HepG2 (cell line): ENCODE results near the gene NOSIP. TPM values are rescaled to one million over a fixed set of nuclear protein-coding genes. Genes with fewer than 3 reads are reported as not detected.

ENCODE experiments used
- ATAC-seq: fragments of 200-7000 bp; cut with Tn5 transposase; 3 replicates; pipeline ENCODE4 v1.9.1; 2020; ENCODE audit warnings: mild to moderate bottlenecking, moderate library complexity
- BruUV-seq: library from RNA; stranded (reverse); fragments of 400-500 nt; replicated peaks from 2 replicates; lab custom pipeline; 2021; lab: Mats Ljungman, UMichigan
- CTCF ChIA-PET: fragments of 300-600 bp; formaldehyde crosslinking; extraction: SDS; loops from one replicate; lab custom pipeline; 2021; ENCODE audit warnings: low total read pairs, inconsistent platforms, low intra/inter-chr PET ratio; lab: Yijun Ruan, JAX
- POLR2A ChIA-PET: fragments of 350-600 bp; sonication (Branson Sonifier 250); formaldehyde crosslinking; loops from one replicate; lab custom pipeline; 2020; ENCODE audit warnings: antibody characterized with exemption, inconsistent platforms; lab: Yijun Ruan, JAX
- DNase-seq: peaks from one replicate; pipeline ENCODE4 v3.0.0-alpha.2; 2015; ENCODE audit warnings: low spot score
- FAIRE-seq: peaks from 3 replicates; lab custom pipeline; 2011; peaks lifted over from hg19 to GRCh38; lab: Jason Lieb, UNC
- H2AFZ ChIP-seq: one replicate; pipeline ENCODE4 v1.6.1; 2011; ENCODE audit warnings: low read length, inconsistent platforms
- H3K27ac ChIP-seq: fragments of 300-600 bp; 3 replicates; pipeline ENCODE4 v1.8.0; 2011; ENCODE audit warnings: mixed run types, mild to moderate bottlenecking, mixed read lengths, low read length, inconsistent platforms; ENCODE audit not compliant: insufficient read depth; ENCODE audit errors: extremely low read length
- H3K27me3 ChIP-seq, 2 experiments: fragments of 200-600 bp in 1 of 2; 2 replicates in 1 of 2; 3 replicates in 1 of 2; pipeline versions ENCODE4 v1.6.0 to v1.8.0; 2011; ENCODE audit warnings: low read length in 2 of 2, mild to moderate bottlenecking in 2 of 2, moderate library complexity in 2 of 2, inconsistent platforms in 1 of 2; ENCODE audit not compliant: insufficient read depth in 2 of 2, control insufficient read depth in 1 of 2
- H3K36me3 ChIP-seq, 2 experiments: fragments of 200-600 bp in 1 of 2; replicated peaks in 1 of 2; 2 replicates in 1 of 2; 3 replicates in 1 of 2; pipeline versions ENCODE4 v1.5.1 to v1.8.0; 2011; ENCODE audit warnings: low read length in 2 of 2, inconsistent platforms in 1 of 2; ENCODE audit not compliant: insufficient read depth in 2 of 2, control insufficient read depth in 1 of 2
- H3K4me1 ChIP-seq: 2 replicates; pipeline ENCODE4 v1.5.1; 2012; ENCODE audit warnings: low read length, inconsistent platforms; ENCODE audit not compliant: insufficient read depth
- H3K4me2 ChIP-seq: 2 replicates; pipeline ENCODE4 v1.6.0; 2011; ENCODE audit warnings: low read depth, low read length, inconsistent platforms
- H3K4me3 ChIP-seq, 3 experiments: fragments of 200-600 bp in 1 of 3; sonication (generic), shearing (Covaris generic) in 1 of 3; replicated peaks in 1 of 3; 2 replicates each; pipeline ENCODE4 v1.5.1; 2011 to 2016; ENCODE audit warnings: low read length in 3 of 3, inconsistent platforms in 2 of 3, low read depth in 2 of 3, mild to moderate bottlenecking in 2 of 3, control low read depth in 1 of 3, mixed read lengths in 1 of 3; ENCODE audit not compliant: insufficient read depth in 1 of 3
- H3K79me2 ChIP-seq: one replicate; pipeline ENCODE4 v1.6.1; 2011; ENCODE audit warnings: low read length, inconsistent platforms; ENCODE audit not compliant: insufficient read depth
- H3K9ac ChIP-seq: 2 replicates; pipeline ENCODE4 v1.6.0; 2011; ENCODE audit warnings: mild to moderate bottlenecking, low read depth, low read length, inconsistent platforms; ENCODE audit not compliant: insufficient read depth
- H3K9me3 ChIP-seq: 2 replicates; pipeline ENCODE4 v1.5.1; 2012; ENCODE audit warnings: mild to moderate bottlenecking, low read length
- H4K20me1 ChIP-seq: 2 replicates; pipeline ENCODE4 v1.6.0; 2011; ENCODE audit warnings: inconsistent platforms, mild to moderate bottlenecking, low read length, moderate library complexity; ENCODE audit not compliant: insufficient read depth
- ZKSCAN8 ChIP-seq: IDR thresholded peaks from 2 replicates; pipeline ENCODE4 v1.6.1; 2016; ENCODE audit warnings: borderline replicate concordance, missing genetic modification reagents, missing compliant biosample characterization
- ZNF121 ChIP-seq: sonication (generic); formaldehyde crosslinking; IDR thresholded peaks from 2 replicates; pipeline ENCODE4 v1.5.0; 2020; ENCODE audit warnings: mild to moderate bottlenecking, missing genetic modification reagents
- ZNF777 ChIP-seq: sonication (generic); formaldehyde crosslinking; IDR thresholded peaks from 2 replicates; pipeline ENCODE4 v1.4.0; 2020; ENCODE audit warnings: missing genetic modification reagents
- WGBS: methylation state at CpG from one replicate; pipeline ENCODE4 v1.1.6; 2017; ENCODE audit warnings: low lambda C conversion rate; 5-methylcytosine and 5-hydroxymethylcytosine counted together
- in situ Hi-C: cut with HindIII; loops from 2 replicates; pipeline ENCODE4 v1.10.0; 2017; ENCODE audit warnings: low pct_unique_long_range_greater_than_20kb; ENCODE audit not compliant: extremely low pct_ligation_motif_present
- intact Hi-C: fragments of 100-400 bp; cut with micrococcal nuclease; formaldehyde crosslinking; loops from one replicate; pipeline ENCODE4 v1.10.0; 2022; ENCODE audit not compliant: unreplicated experiment
- polyA plus RNA-seq, 8 experiments: library from polyadenylated mRNA; depleted of rRNA in 3 of 8; stranded (reverse) in 7 of 8; unstranded in 1 of 8; fragments of >200 nt; fragmentation: Illumina TruSeq in 4 of 8; extraction: Trizol in 4 of 8; gene quantifications; 2 replicates each; pipeline versions ENCODE4 v1.2.1 to v1.2.3, GENCODE V29; 2011 to 2016; ENCODE audit warnings: low read depth in 4 of 8, missing spikeins in 1 of 8, mixed read lengths in 1 of 8; ENCODE audit not compliant: insufficient read depth in 1 of 8
- total RNA-seq, 5 experiments: library from RNA; depleted of rRNA; stranded (reverse); fragments of >200 nt; fragmentation: Illumina TruSeq; extraction: Trizol; gene quantifications; 2 replicates each; pipeline ENCODE4 v1.2.3, GENCODE V29; 2016; ENCODE audit warnings: low read depth in 1 of 5
- TF ChIP-seq, protein P1 (sequence below): sonication (generic); formaldehyde crosslinking; IDR thresholded peaks from 2 replicates; pipeline ENCODE4 v1.4.0; 2020; ENCODE audit warnings: missing genetic modification reagents

Gene NOSIP
- total and polyA plus RNA-seq, 2 of the 13 experiments (the other 11 are each of a cell fraction or from before 2014, with no cell fraction given) = 54.3 to 78.0 TPM

DNA sequence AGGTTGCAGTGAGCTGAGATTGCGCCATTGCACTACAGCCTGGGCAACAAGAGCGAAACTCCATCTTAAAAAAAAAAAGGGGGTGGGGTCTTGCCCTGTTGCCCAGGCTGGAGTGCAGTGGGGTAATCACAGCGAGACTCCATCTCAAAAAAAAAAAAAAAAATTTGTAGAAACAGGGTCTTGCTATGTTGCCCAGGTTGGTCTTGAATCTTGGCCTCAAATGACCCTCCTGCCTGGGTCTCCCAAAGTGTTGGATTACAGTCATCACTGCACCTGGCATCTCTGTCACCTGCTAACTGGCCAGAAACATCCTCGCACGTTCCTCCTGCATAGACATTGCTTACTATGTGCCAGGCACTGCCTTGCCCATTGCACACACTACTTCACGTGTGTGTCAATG is 38.4 kb downstream of the NOSIP start:
- TF ChIP-seq ZNF121 (CRISPR knock-in tag) = peak; percentile 44; the same call in 1 of the 2 replicates
- TF ChIP-seq, protein P1, sequence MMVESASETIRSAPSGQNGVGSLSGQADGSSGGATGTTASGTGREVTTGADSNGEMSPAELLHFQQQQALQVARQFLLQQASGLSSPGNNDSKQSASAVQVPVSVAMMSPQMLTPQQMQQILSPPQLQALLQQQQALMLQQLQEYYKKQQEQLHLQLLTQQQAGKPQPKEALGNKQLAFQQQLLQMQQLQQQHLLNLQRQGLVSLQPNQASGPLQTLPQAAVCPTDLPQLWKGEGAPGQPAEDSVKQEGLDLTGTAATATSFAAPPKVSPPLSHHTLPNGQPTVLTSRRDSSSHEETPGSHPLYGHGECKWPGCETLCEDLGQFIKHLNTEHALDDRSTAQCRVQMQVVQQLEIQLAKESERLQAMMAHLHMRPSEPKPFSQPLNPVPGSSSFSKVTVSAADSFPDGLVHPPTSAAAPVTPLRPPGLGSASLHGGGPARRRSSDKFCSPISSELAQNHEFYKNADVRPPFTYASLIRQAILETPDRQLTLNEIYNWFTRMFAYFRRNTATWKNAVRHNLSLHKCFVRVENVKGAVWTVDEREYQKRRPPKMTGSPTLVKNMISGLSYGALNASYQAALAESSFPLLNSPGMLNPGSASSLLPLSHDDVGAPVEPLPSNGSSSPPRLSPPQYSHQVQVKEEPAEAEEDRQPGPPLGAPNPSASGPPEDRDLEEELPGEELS (CRISPR knock-in tag) = no peak
- BruUV-seq = no TSS peak
- Histone ChIP-seq H3K36me3 (peaks cover 6 to 20% of the 10 kb centered on the region in 2 experiments), H3K9me3 (no peaks in the 10 kb centered on the region), H3K4me3 (no peak overlapping the region), H3K27me3 (no peaks in the 10 kb centered on the region), H2AFZ (no peak overlapping the region), H4K20me1 (no peaks in the 10 kb centered on the region), H3K9ac (no peak overlapping the region), H3K79me2 (no peaks in the 10 kb centered on the region), H3K4me1 (peaks cover 4% of the 10 kb centered on the region), H3K4me2 (no peak overlapping the region), H3K27ac (no peak overlapping the region)
- no peak for ATAC-seq
- ChIA-PET CTCF (no interaction called here), POLR2A (interaction anchor here (1.6 kb wide), 1 partner anchor 29 kb away, joined by 3 read pairs; the partner anchor contains the start of gene FCGRT)
- FAIRE-seq = no peak
- intact Hi-C loops = no loop called here
- WGBS = 92% methylated on average over 6 of the region's 6 CpGs
- DNase-seq = no peak
- in situ Hi-C loops = loop anchor here (5.0 kb wide), 1 partner anchor 35 kb away; no protein-coding TSS in a partner anchor

DNA sequence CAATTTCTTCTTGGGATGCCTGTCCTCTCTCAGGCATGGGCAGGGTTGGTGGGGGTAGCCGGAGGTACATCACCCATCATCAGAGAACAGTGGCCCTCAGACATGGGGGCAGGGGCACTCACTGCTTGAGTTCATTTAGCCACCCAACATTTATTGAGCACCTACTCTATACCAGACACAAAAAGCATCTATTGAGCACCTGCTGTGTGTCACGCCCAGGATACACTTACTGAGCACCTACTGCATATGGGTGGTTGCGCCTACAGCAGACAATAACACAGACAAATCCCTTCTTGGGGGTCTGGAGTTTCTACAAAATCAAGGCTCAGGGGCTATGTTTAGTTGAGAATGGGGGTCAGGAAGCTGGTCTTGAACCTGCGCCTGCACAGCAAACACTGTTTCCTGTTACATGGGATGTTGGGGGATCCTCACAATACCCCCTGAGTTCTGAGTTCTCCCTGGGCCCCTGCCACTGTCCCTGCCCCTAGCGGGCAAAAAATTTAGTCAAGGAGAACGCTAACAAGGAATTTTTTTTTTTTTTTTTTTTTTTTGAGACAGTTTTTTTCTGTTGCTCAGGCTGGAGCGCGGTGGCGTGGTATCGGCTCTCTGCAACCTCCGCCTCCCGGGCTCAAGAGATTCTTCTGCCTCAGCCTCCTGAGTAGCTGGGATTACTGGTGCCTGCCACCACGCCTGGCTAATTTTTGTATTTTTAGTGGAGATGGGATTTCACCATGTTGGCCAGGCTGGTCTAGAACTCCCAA is 41.0 kb downstream of the NOSIP start:
- 98% methylated on average over 13 of the region's 13 CpGs for WGBS
- no peak overlapping the region for H3K4me2 ChIP-seq
- H3K4me3 ChIP-seq = no peak overlapping the region
- no peaks in the 10 kb centered on the region for H3K27me3 ChIP-seq
- no peak overlapping the region for H3K9ac ChIP-seq
- in situ Hi-C loops (no loop called here), intact Hi-C loops (no loop called here)
- FAIRE-seq (no peak), ATAC-seq (no peak), DNase-seq (no peak)
- CTCF ChIA-PET = interaction anchor here (1.2 kb wide), 1 partner anchor 37 kb away, joined by 3 read pairs; no protein-coding TSS in a partner anchor
- no peaks in the 10 kb centered on the region for H3K4me1 ChIP-seq
- no peak overlapping the region for H3K27ac ChIP-seq
- no peaks in the 10 kb centered on the region for H4K20me1 ChIP-seq
- H3K79me2 ChIP-seq = no peaks in the 10 kb centered on the region
- POLR2A ChIA-PET = interaction anchor here (0.6 kb wide), 1 partner anchor 33 kb away, joined by 3 read pairs; no protein-coding TSS in a partner anchor
- no peak overlapping the region for H2AFZ ChIP-seq
- BruUV-seq = no TSS peak
- TF ChIP-seq ZNF777 = no peak
- peak; percentile 66; the same call in 1 of the 2 replicates for TF ChIP-seq ZKSCAN8
- TF ChIP-seq, all 625 proteins: peak for 1
- H3K9me3 ChIP-seq = no peaks in the 10 kb centered on the region
- H3K36me3 ChIP-seq = peaks cover 7 to 30% of the 10 kb centered on the region in 2 experiments
